RWPE2 (cell line): ENCODE measurements around the gene NR6A1.

Experiments
- ATAC-seq: fragments of 200-7000 bp; cut with Tn5 transposase; 3 replicates; pipeline ENCODE4 v1.9.1; 2021; ENCODE audit warnings: low read depth
- DNase-seq: peaks from one replicate; pipeline ENCODE4 v3.0.0-alpha.2; 2020; ENCODE audit warnings: low spot score
- H3K27ac ChIP-seq: fragments of 450-650 bp; 2 replicates; pipeline ENCODE4 v1.5.1; 2017; ENCODE audit warnings: mild to moderate bottlenecking; ENCODE audit not compliant: poor library complexity, severe bottlenecking
- H3K27me3 ChIP-seq: fragments of 250-450 bp; sonication (Bioruptor Pico); 2 replicates; pipeline ENCODE4 v1.5.1; 2021; ENCODE audit warnings: mild to moderate bottlenecking, moderate library complexity; ENCODE audit not compliant: insufficient read depth, poor library complexity, severe bottlenecking
- H3K36me3 ChIP-seq: fragments of 250-450 bp; sonication (Bioruptor Pico); 2 replicates; pipeline ENCODE4 v1.5.1; 2020; ENCODE audit warnings: low read depth, mild to moderate bottlenecking, moderate library complexity
- H3K4me1 ChIP-seq: fragments of 250-450 bp; sonication (Bioruptor Pico); 2 replicates; pipeline ENCODE4 v1.5.1; 2021; ENCODE audit warnings: mild to moderate bottlenecking, moderate library complexity; ENCODE audit not compliant: insufficient read depth, poor library complexity, severe bottlenecking
- H3K4me3 ChIP-seq: fragments of 250-450 bp; sonication (Bioruptor Pico); 2 replicates; pipeline ENCODE4 v1.5.1; 2021; ENCODE audit warnings: mild to moderate bottlenecking, moderate library complexity; ENCODE audit not compliant: severe bottlenecking
- H3K9me3 ChIP-seq: fragments of 250-450 bp; sonication (Bioruptor Pico); 2 replicates; pipeline ENCODE4 v1.5.1; 2021; ENCODE audit warnings: mild to moderate bottlenecking, moderate library complexity; ENCODE audit not compliant: severe bottlenecking
- TF ChIP-seq, protein P1 (sequence below): fragments of 450-650 bp; IDR thresholded peaks from one replicate; pipeline ENCODE4 v1.5.1; 2017; ENCODE audit warnings: mild to moderate bottlenecking, moderate library complexity; ENCODE audit not compliant: poor library complexity, severe bottlenecking

The NR6A1 gene

DNA sequence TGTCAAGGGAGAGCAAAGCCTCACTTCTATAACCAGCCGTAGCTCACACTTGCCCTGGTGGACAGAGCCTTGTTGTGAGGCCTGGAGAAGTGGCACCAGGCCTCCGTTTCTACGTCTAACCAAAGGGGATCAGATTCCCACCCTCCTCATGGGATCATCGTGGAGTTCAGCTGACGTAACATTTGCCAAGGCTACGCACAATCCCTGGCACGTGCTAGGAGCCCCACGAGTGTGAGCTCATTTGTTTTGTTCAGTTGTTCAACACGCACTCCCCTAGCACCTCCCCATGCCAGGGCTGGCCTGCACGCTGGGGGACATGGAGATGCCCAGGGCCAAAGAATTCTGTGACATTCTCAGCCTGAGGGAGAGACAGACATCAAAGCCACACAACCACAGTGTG, 297.8 kb downstream of the NR6A1 start:
- Histone ChIP-seq H3K4me3 (no peak overlapping the region), H3K9me3 (no peaks in the 10 kb centered on the region), H3K27ac (no peak overlapping the region), H3K36me3 (no peaks in the 10 kb centered on the region), H3K27me3 (peaks cover 15% of the 10 kb centered on the region), H3K4me1 (no peaks in the 10 kb centered on the region)
- no peak for DNase-seq
- ATAC-seq: no peak
- TF ChIP-seq, protein P1, sequence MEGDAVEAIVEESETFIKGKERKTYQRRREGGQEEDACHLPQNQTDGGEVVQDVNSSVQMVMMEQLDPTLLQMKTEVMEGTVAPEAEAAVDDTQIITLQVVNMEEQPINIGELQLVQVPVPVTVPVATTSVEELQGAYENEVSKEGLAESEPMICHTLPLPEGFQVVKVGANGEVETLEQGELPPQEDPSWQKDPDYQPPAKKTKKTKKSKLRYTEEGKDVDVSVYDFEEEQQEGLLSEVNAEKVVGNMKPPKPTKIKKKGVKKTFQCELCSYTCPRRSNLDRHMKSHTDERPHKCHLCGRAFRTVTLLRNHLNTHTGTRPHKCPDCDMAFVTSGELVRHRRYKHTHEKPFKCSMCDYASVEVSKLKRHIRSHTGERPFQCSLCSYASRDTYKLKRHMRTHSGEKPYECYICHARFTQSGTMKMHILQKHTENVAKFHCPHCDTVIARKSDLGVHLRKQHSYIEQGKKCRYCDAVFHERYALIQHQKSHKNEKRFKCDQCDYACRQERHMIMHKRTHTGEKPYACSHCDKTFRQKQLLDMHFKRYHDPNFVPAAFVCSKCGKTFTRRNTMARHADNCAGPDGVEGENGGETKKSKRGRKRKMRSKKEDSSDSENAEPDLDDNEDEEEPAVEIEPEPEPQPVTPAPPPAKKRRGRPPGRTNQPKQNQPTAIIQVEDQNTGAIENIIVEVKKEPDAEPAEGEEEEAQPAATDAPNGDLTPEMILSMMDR: no peak

GRCh38 chr9:124472770-124473169, 298.3 kb downstream of the NR6A1 start:
- Histone ChIP-seq H3K4me3 (no peak overlapping the region), H3K27me3 (peaks cover 11% of the 10 kb centered on the region), H3K4me1 (no peaks in the 10 kb centered on the region), H3K27ac (no peak overlapping the region), H3K36me3 (no peaks in the 10 kb centered on the region), H3K9me3 (no peaks in the 10 kb centered on the region)
- no peak for DNase-seq
- TF ChIP-seq, protein P1: no peak
- ATAC-seq: no peak

DNA sequence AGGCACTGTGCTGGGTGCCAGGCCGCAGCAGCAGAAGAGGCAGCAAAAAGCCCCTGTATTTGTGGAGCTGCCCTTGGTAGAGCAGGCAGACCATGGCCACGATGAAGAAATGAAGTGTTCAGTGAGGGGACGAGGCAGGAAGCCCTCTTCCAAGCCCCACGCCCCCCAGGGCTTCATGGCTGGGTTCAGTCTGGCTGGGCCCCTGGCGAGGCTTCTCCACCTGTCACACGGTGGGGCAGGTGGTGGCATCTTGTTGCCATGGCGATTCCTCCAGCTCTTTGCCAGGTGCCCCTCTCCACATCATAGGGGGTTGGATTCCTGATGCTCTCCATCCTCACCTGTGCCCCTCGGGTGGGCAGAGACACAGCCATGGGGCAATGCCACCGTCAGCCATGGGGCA, 299.4 kb downstream of the NR6A1 start:
- H3K9me3 ChIP-seq: no peaks in the 10 kb centered on the region
- no peak for DNase-seq
- no peak for ATAC-seq
- no peaks in the 10 kb centered on the region for H3K4me1 ChIP-seq
- peaks cover 4% of the 10 kb centered on the region for H3K27me3 ChIP-seq
- H3K4me3 ChIP-seq: no peak overlapping the region
- TF ChIP-seq, protein P1: no peak
- no peak overlapping the region for H3K27ac ChIP-seq
- H3K36me3 ChIP-seq: no peaks in the 10 kb centered on the region

DNA sequence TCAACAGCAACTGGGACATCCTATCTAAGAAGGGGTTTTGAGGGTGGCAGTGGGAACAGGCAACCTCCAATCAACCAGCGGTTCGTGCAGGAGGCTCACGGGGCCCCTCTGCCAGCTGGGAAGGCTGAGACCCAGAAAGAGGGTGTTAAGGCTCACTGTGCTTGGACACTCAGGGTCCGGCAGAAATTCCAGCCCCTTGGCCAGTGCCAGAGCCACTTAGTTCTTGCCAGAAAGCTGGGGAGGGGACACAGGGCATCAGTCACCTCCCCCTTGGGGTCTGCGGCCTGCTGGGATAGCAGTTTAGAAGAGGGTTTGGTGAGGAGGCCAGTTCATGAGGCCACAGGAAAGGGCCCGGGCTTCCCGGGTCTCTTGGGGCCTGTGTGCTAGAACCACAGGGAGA, 300.4 kb downstream of the NR6A1 start:
- Histone ChIP-seq H3K36me3 (no peaks in the 10 kb centered on the region), H3K27me3 (no peaks in the 10 kb centered on the region), H3K9me3 (no peaks in the 10 kb centered on the region), H3K4me1 (no peaks in the 10 kb centered on the region), H3K27ac (no peak overlapping the region), H3K4me3 (no peak overlapping the region)
- TF ChIP-seq, protein P1: no peak
- ATAC-seq (no peak), DNase-seq (no peak)

DNA sequence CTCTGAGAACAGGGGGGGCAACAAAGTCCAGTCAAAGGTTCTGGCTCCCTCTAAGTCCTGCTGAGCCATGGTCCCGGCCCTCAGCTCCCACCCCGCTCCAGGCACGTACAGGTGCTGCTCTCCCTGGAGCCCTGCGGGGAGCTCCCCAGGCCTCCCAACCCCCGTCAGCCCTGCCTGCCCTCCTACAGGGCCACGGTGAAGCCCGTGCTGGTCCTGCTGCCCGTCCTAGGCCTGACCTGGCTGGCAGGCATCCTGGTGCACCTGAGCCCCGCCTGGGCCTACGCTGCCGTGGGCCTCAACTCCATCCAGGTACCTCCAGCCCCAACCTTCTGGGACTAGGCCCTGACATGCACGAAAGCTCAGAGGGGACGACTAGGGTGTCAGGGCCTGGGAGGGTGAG, 300.8 kb downstream of the NR6A1 start:
- DNase-seq: no peak
- H3K27me3 ChIP-seq: no peaks in the 10 kb centered on the region
- no peak for ATAC-seq
- no peaks in the 10 kb centered on the region for H3K9me3 ChIP-seq
- no peaks in the 10 kb centered on the region for H3K36me3 ChIP-seq
- H3K4me1 ChIP-seq: no peaks in the 10 kb centered on the region
- no peak overlapping the region for H3K4me3 ChIP-seq
- TF ChIP-seq, protein P1: no peak
- no peak overlapping the region for H3K27ac ChIP-seq
